IPS-20b (cell line): ENCODE results near the gene METTL16.
"Not testable (repeated sequence)": the region's sequence is repeated elsewhere in the genome, so short reads cannot be mapped to it uniquely, and the experiment has no call there.

ENCODE experiments used
- H3K27ac ChIP-seq: one replicate; pipeline ENCODE4 v1.5.1; 2013; ENCODE audit warnings: low read length
- H3K27me3 ChIP-seq: 2 replicates; pipeline ENCODE4 v1.6.1; 2013; ENCODE audit warnings: mild to moderate bottlenecking, low read length, inconsistent platforms; ENCODE audit not compliant: insufficient read depth
- H3K36me3 ChIP-seq: 2 replicates; pipeline ENCODE4 v1.6.1; 2013; ENCODE audit warnings: low read depth, mild to moderate bottlenecking, inconsistent platforms, low read length, moderate library complexity; ENCODE audit not compliant: insufficient read depth
- H3K4me1 ChIP-seq: 2 replicates; pipeline ENCODE4 v1.6.1; 2013; ENCODE audit warnings: mild to moderate bottlenecking, control low read depth, inconsistent platforms, low read length, moderate library complexity; ENCODE audit not compliant: insufficient read depth
- H3K4me3 ChIP-seq: 2 replicates; pipeline ENCODE4 v1.5.1; 2013; ENCODE audit warnings: mild to moderate bottlenecking, low read length, inconsistent platforms
- H3K9ac ChIP-seq: 2 replicates; pipeline ENCODE4 v1.6.1; 2013; ENCODE audit warnings: low read depth, mild to moderate bottlenecking, inconsistent platforms, low read length, moderate library complexity
- H3K9me3 ChIP-seq: 2 replicates; pipeline ENCODE4 v1.6.1; 2013; ENCODE audit warnings: mild to moderate bottlenecking, low read depth, low read length, inconsistent platforms; ENCODE audit not compliant: insufficient read depth

The METTL16 gene

DNA sequence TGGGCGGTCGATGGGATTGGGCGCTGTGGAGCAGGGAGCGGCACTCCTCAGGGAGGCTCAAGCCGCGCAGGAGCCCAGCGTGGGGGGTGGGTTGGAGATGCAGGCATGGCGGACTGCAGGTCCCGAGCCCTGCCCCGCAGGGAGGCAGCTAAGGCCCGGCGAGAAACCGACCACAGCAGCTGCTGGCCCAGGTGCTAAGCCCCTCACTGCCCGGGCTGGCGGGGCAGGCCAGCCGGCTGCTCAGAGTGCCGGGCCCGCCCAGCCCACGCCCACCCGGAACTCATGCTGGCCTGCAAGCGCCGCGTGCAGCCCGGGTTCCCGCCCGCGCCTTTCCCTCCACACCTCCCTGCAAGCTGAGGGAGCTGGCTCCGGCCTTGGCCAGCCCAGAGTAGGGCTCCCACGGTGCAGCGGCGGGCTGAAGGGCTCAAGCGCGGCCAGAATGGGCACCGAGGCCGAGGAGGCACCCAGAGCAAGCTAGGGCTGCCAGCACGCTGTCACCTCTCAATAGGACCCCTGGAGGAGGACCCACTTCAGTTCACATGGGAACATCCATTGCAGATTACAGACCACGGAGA, 20.5 kb upstream of the METTL16 start:
- no peaks in the 10 kb centered on the region for H3K27me3 ChIP-seq
- H3K4me3 ChIP-seq, result no peak overlapping the region
- no peaks in the 10 kb centered on the region for H3K4me1 ChIP-seq
- no peaks in the 10 kb centered on the region for H3K36me3 ChIP-seq
- H3K9me3 ChIP-seq, result no peaks in the 10 kb centered on the region
- H3K9ac ChIP-seq, result no peak overlapping the region
- no peak overlapping the region for H3K27ac ChIP-seq

GRCh38 chr17:2531243-2531954, 19.7 kb upstream of the METTL16 start:
- H3K36me3 ChIP-seq, H3K27me3 ChIP-seq, H3K4me1 ChIP-seq, H3K9ac ChIP-seq, H3K4me3 ChIP-seq, H3K27ac ChIP-seq, H3K9me3 ChIP-seq: not testable (repeated sequence)

DNA sequence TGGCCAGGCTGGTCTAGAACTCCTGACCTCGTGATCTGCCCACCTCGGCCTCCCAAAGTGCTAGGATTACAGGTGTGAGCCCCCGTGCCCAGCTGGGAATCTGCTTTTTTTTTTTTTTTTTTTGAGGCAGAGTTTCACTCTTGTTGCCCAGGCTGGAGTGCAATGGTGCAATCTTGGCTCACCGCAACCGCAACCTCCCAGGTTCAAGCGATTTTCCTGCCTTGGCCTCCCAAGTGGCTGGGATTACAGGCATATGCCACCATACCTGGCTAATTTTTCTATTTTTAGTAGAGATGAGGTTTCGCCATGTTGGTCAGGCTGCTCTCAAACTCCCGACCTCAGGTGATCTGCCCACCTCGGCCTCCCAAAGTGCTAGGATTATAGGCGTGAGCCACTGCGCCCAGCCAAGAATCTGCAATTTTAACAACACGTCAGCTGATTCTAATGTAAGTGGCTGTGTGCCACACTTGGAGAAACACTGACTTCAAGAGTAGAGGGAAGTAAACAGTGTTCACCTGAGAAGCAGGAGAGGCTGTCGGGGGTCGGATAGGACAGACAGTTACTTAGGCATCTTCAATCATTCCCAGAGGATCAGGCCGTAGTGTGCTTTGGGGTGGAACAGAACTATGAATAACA, 10.2 kb upstream of the METTL16 start:
- not testable (repeated sequence) for H3K4me3 ChIP-seq, H3K4me1 ChIP-seq, H3K9me3 ChIP-seq, H3K27me3 ChIP-seq, H3K9ac ChIP-seq, H3K36me3 ChIP-seq, H3K27ac ChIP-seq

DNA sequence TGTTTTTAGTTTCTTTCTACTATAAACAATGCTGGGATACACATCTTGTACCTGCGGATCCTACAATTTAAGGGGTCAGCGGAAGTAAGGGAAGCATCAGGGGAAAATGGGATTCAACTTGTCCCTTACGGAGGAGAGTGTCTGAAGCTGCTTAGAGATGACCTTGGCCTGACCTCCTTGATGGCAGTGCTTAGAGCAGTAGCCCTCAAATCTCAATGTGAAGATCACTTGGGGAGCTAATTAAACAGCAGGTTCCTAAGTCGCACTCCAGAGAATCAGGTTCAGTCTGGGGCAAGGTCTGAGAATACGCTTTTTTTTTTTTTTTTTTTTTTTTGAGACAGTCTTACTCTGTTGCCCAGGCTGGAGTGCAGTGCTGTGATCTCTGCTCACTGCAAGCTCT, 9.6 kb upstream of the METTL16 start:
- Histone ChIP-seq H3K4me1 (no peaks in the 10 kb centered on the region), H3K27ac (no peak overlapping the region), H3K9ac (no peak overlapping the region), H3K27me3 (no peaks in the 10 kb centered on the region), H3K9me3 (no peaks in the 10 kb centered on the region), H3K36me3 (no peaks in the 10 kb centered on the region), H3K4me3 (no peak overlapping the region)

DNA sequence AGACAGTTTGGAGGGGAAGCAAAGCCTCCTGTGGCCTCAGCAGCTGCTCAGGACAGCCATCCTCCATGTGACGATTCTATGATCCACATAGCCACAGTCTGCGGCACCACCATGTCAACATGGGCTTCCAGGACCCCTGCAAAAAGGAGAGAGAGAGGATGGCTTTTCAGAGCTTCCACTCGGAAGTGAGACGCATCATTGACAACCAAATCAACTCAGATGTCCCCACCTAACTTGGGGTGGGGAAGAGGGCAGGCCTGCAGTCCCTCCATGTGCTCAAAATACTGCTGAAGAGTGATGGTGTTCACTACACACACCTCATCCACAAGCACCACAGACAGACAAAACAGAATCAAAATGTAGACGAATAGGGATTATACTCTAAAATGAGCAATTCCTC, 5.9 kb upstream of the METTL16 start:
- Histone ChIP-seq H3K4me1 (no peaks in the 10 kb centered on the region), H3K27me3 (no peaks in the 10 kb centered on the region), H3K9me3 (no peaks in the 10 kb centered on the region), H3K36me3 (no peaks in the 10 kb centered on the region), H3K9ac (no peak overlapping the region), H3K27ac (no peak overlapping the region), H3K4me3 (no peak overlapping the region)

- peak overlapping the region; percentile 77 for H3K27ac ChIP-seq
- peaks cover 4% of the 10 kb centered on the region; the same call in 1 of the 2 replicates for H3K36me3 ChIP-seq
- H3K4me1 ChIP-seq, result peaks cover 4% of the 10 kb centered on the region; the same call in 1 of the 2 replicates
- H3K27me3 ChIP-seq, result no peaks in the 10 kb centered on the region
- peak overlapping the region; percentile 97 for H3K9ac ChIP-seq
- peak overlapping the region; percentile 83 for H3K4me3 ChIP-seq
- H3K9me3 ChIP-seq, result 0 out of 2 replicates have a peak, but pooled peaks cover 3% of the 10 kb centered on the region
Observed at GRCh38 chr17:2511138-2511461, 588 bp downstream of the METTL16 start.

DNA sequence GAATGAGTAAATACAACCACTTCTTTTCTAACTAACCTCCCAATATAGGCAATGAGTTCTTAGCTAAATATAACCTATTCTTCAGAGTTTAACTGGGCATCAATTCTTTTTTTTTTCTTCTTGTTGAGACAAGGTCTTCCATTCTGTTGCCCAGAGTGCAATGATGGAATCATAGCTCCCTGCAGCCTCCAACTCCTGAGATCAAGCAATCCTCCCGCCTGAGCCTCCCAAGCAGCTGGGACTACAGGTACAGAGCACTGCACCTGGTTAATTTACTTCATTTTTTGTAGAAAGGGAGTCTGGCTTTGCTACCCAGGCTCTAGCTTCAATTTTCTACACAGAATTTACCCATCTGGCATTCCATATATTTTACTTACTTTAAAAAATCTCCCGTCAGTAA, 1.1 kb downstream of the METTL16 start:
- Histone ChIP-seq H3K9ac (peak overlapping the region; percentile 97), H3K4me3 (peak overlapping the region; percentile 83), H3K4me1 (peaks cover 4% of the 10 kb centered on the region; the same call in 1 of the 2 replicates), H3K9me3 (0 out of 2 replicates have a peak, but pooled peaks cover 3% of the 10 kb centered on the region), H3K27ac (no peak overlapping the region), H3K27me3 (no peaks in the 10 kb centered on the region), H3K36me3 (peaks cover 4% of the 10 kb centered on the region; the same call in 1 of the 2 replicates)

GRCh38 chr17:2508035-2508434, 3.7 kb downstream of the METTL16 start:
- Histone ChIP-seq H3K27me3 (no peaks in the 10 kb centered on the region), H3K4me3 (no peak overlapping the region), H3K4me1 (peaks cover 4% of the 10 kb centered on the region; the same call in 1 of the 2 replicates), H3K36me3 (peaks cover 9% of the 10 kb centered on the region), H3K9ac (no peak overlapping the region), H3K27ac (no peak overlapping the region), H3K9me3 (0 out of 2 replicates have a peak, but pooled peaks cover 3% of the 10 kb centered on the region)

DNA sequence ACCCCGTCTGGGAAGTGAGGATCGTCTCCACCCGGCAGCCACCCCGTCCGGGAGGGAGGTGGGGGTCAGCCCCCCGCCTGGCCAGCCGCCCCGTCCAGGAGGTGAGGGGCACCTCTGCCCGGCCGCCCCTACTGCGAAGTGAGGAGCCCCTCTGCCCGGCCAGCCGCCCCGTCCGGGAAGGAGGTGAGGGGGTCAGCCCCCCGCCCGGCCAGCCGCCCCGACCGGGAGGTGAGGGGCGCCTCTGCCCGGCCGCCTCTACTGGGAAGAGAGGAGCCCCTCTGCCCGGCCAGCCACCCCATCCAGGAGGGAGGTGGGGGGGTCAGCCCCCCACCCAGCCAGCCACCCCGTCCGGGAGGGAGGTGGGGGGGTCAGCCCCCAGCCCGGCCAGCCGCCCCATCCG, 4.7 kb downstream of the METTL16 start:
- H3K4me3 ChIP-seq, H3K27ac ChIP-seq, H3K4me1 ChIP-seq, H3K9me3 ChIP-seq, H3K27me3 ChIP-seq, H3K9ac ChIP-seq: not testable (repeated sequence)
- H3K36me3 ChIP-seq, result peaks cover 13% of the 10 kb centered on the region

GRCh38 chr17:2503627-2504026, 8.1 kb downstream of the METTL16 start:
- Histone ChIP-seq H3K4me3 (no peak overlapping the region), H3K27ac (no peak overlapping the region), H3K4me1 (no peaks in the 10 kb centered on the region), H3K9ac (no peak overlapping the region), H3K9me3 (0 out of 2 replicates have a peak, but pooled peaks cover 3% of the 10 kb centered on the region), H3K36me3 (peaks cover 43% of the 10 kb centered on the region), H3K27me3 (no peaks in the 10 kb centered on the region)

DNA sequence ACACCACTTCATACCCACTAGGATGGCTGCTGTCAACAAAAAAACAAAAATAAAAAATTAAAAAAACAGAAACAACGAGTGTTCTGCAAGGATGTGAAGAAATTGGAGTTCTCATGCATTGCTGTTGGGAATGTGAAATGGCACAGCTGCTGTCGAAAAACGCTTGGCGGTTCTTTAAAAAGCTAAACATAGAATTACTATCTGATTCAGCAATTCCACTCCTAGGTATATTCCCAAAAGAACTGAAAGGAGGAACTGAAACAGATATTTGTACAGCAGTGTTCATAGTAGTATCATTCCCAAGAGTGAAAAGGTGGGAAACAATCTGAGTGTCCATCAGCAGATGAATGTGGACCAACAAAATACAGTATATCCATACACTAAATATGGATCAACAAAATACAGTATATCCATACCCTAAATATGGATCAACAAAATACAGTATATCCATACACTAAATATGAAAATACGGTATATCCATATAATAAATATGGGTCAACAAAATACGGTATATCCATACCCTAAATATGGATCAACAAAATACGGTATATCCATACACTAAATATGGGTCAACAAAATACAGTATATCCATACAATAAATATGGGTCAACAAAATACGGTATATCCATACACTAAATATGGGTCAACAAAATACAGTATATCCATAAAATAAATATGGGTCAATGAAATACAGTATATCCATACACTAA, 8.7 kb downstream of the METTL16 start:
- H3K9ac ChIP-seq, result no peak overlapping the region
- H3K27ac ChIP-seq, result no peak overlapping the region
- no peak overlapping the region for H3K4me3 ChIP-seq
- no peaks in the 10 kb centered on the region for H3K9me3 ChIP-seq
- peaks cover 44% of the 10 kb centered on the region for H3K36me3 ChIP-seq
- no peaks in the 10 kb centered on the region for H3K4me1 ChIP-seq
- no peaks in the 10 kb centered on the region for H3K27me3 ChIP-seq
